B cell (primary cell): ENCODE measurements around the gene PREX1. TPM values are rescaled to one million over a fixed set of nuclear protein-coding genes. Genes with fewer than 3 reads are reported as not detected.

ENCODE experiments used
- ATAC-seq: fragments of 200-7000 bp; cut with Tn5 transposase; one replicate; pipeline ENCODE4 v1.10.0; 2021; ENCODE audit warnings: low read depth, mild to moderate bottlenecking, moderate number of reproducible peaks, moderate library complexity
- CTCF ChIA-PET: fragments of 350-600 bp; sonication (Branson Sonifier 250); formaldehyde crosslinking; loops from one replicate; lab custom pipeline; 2021; ENCODE audit warnings: antibody characterized with exemption, inconsistent platforms; lab: Charles Lee
- POLR2A ChIA-PET: fragments of 350-600 bp; sonication (Branson Sonifier 250); formaldehyde crosslinking; loops from one replicate; lab custom pipeline; 2021; ENCODE audit warnings: antibody characterized with exemption; lab: Charles Lee
- DNase-seq: peaks from one replicate; pipeline ENCODE4 v3.0.0; 2013
- H2AFZ ChIP-seq: 2 replicates; pipeline ENCODE4 v1.6.1; 2012; ENCODE audit warnings: mild to moderate bottlenecking, low read depth, low read length; ENCODE audit not compliant: insufficient read depth, poor library complexity, severe bottlenecking
- H3K27ac ChIP-seq, 2 donors: 1 replicate in 1 of 2; 2 replicates in 1 of 2; pipeline ENCODE4 v1.5.1; 2012 to 2013; ENCODE audit warnings: low read length in 2 of 2, mild to moderate bottlenecking in 2 of 2, moderate library complexity in 1 of 2
- H3K27me3 ChIP-seq, 4 experiments: fragments of 200-600 bp in 1 of 4; sonication (generic) in 1 of 4; replicated peaks in 1 of 4; 1 replicate in 2 of 4; 2 replicates in 2 of 4; pipeline versions ENCODE4 v1.6.1 to v1.7.0; 2013 to 2016; ENCODE audit warnings: low read length in 3 of 4, mild to moderate bottlenecking in 2 of 4, mixed read lengths in 1 of 4, moderate library complexity in 1 of 4; ENCODE audit not compliant: insufficient read depth in 4 of 4, control insufficient read depth in 3 of 4; ENCODE audit errors: control extremely low read depth in 1 of 4
- H3K36me3 ChIP-seq, 2 experiments: replicated peaks in 1 of 2; 1 replicate in 1 of 2; 2 replicates in 1 of 2; pipeline versions ENCODE4 v1.6.1 to v1.7.1; 2013; ENCODE audit warnings: low read length in 1 of 2; ENCODE audit not compliant: insufficient read depth in 2 of 2, control insufficient read depth in 1 of 2; ENCODE audit errors: control extremely low read depth in 1 of 2, extremely low read depth in 1 of 2
- H3K4me1 ChIP-seq, 2 donors: fragments of 200-600 bp in 1 of 2; sonication (generic) in 1 of 2; 1 replicate in 1 of 2; 2 replicates in 1 of 2; pipeline versions ENCODE4 v1.5.1 to v1.6.1; 2013 to 2017; ENCODE audit warnings: low read length in 2 of 2; ENCODE audit not compliant: control insufficient read depth in 2 of 2, insufficient read depth in 2 of 2
- H3K4me2 ChIP-seq: replicated peaks from 2 replicates; pipeline ENCODE3; 2012; ENCODE audit warnings: mild to moderate bottlenecking, low read depth, low read length; ENCODE audit not compliant: poor library complexity, severe bottlenecking
- H3K4me3 ChIP-seq, 5 experiments: fragments of 200-600 bp in 1 of 5; sonication (generic) in 1 of 5; 1 replicate in 3 of 5; 2 replicates in 2 of 5; pipeline versions ENCODE4 v1.5.1 to v1.7.0; 2011 to 2016; ENCODE audit warnings: low read length in 4 of 5, mild to moderate bottlenecking in 4 of 5, low read depth in 2 of 5, control low read depth in 1 of 5, moderate library complexity in 1 of 5; ENCODE audit not compliant: insufficient read depth in 1 of 5; ENCODE audit errors: control extremely low read depth in 1 of 5, extremely low read depth in 1 of 5
- H3K79me2 ChIP-seq: fragments of 200-600 bp; sonication (generic); one replicate; pipeline ENCODE4 v1.6.0; 2016; ENCODE audit warnings: low read length; ENCODE audit not compliant: control insufficient read depth, insufficient read depth
- H3K9ac ChIP-seq: fragments of 200-600 bp; sonication (generic); 2 replicates; pipeline ENCODE4 v1.6.1; 2017; ENCODE audit warnings: mild to moderate bottlenecking, low read length, moderate library complexity
- H3K9me3 ChIP-seq, 3 donors: one replicate each; pipeline versions ENCODE4 v1.6.1 to v1.7.1; 2013; ENCODE audit warnings: low read length in 2 of 3; ENCODE audit not compliant: control insufficient read depth in 2 of 3, insufficient read depth in 1 of 3; ENCODE audit errors: control extremely low read depth in 1 of 3
- H4K20me1 ChIP-seq: 2 replicates; pipeline ENCODE4 v1.6.0; 2012; ENCODE audit warnings: mild to moderate bottlenecking, low read length; ENCODE audit not compliant: insufficient read depth, control insufficient read depth, poor library complexity, severe bottlenecking
- H3K27ac Mint-ChIP-seq: one replicate; pipeline ENCODE4 v1.8.0; 2021; ENCODE audit warnings: mixed read lengths
- H3K27me3 Mint-ChIP-seq: one replicate; pipeline ENCODE4 v1.8.0; 2021; ENCODE audit warnings: mixed read lengths
- H3K4me1 Mint-ChIP-seq: one replicate; pipeline ENCODE4 v1.8.0; 2021; ENCODE audit warnings: mixed read lengths
- H3K4me3 Mint-ChIP-seq: one replicate; pipeline ENCODE4 v1.8.0; 2021; ENCODE audit warnings: mixed read lengths
- H3K9me3 Mint-ChIP-seq: one replicate; pipeline ENCODE4 v1.8.0; 2022; ENCODE audit warnings: mixed read lengths; ENCODE audit not compliant: insufficient read depth
- CTCF ChIP-seq: fragments of 200-600 bp; IDR thresholded peaks from one replicate; pipeline ENCODE4 v1.8.0; 2022; ENCODE audit warnings: antibody characterized with exemption, mild to moderate bottlenecking
- EZH2 ChIP-seq: IDR thresholded peaks from 2 replicates; pipeline ENCODE4 v1.6.1; 2012; ENCODE audit warnings: borderline replicate concordance, low read depth, mild to moderate bottlenecking, moderate library complexity, low read length; ENCODE audit not compliant: insufficient read depth, poor library complexity, severe bottlenecking
- WGBS: methylation state at CpG from one replicate; pipeline ENCODE4 v1.1.5; 2013; ENCODE audit warnings: missing lambda C conversion rate; ENCODE audit not compliant: insufficient coverage; 5-methylcytosine and 5-hydroxymethylcytosine counted together
- intact Hi-C: fragments of 100-400 bp; cut with micrococcal nuclease; formaldehyde crosslinking; loops from one replicate; pipeline ENCODE4 v1.10.0; 2022
- polyA plus RNA-seq: library from polyadenylated mRNA; depleted of rRNA; stranded (reverse); fragments of >200 nt; gene quantifications from 2 replicates; pipeline ENCODE4 v1.2.3, GENCODE V29; 2012
- total RNA-seq, 2 donors: library from RNA; stranded (reverse); fragments of 120-200 nt in 1 of 2; gene quantifications; 1 replicate in 1 of 2; 2 replicates in 1 of 2; pipeline versions ENCODE4 v1.2.3 to v1.2.4, GENCODE V29; 2013 to 2022

Gene PREX1
- total and polyA plus RNA-seq, 2 donors (not counting 1 experiment from before 2014, with no cell fraction given), result 79.1 to 99.4 TPM

- H3K27me3 Mint-ChIP-seq, result no peaks in the 10 kb centered on the region
- H3K4me3 ChIP-seq, result no peak overlapping the region
- CTCF ChIA-PET, result interaction anchor here (1.7 kb wide), 1 partner anchor 14 kb away, joined by 3 read pairs; no protein-coding TSS in a partner anchor
- POLR2A ChIA-PET, result interaction anchor here (0.9 kb wide), 1 partner anchor 15 kb away, joined by 3 read pairs; no protein-coding TSS in a partner anchor
- DNase-seq, result no peak
- intact Hi-C loops, result no loop called here
- no peak overlapping the region for H3K27ac Mint-ChIP-seq
- H3K4me1 ChIP-seq, result peaks cover 22 to 68% of the 10 kb centered on the region in 2 donors
- H3K79me2 ChIP-seq, result peaks cover 100% of the 10 kb centered on the region
- no peak overlapping the region for H3K4me3 Mint-ChIP-seq
- ATAC-seq, result no peak
- H3K9ac ChIP-seq, result no peak overlapping the region
- peaks cover 100% of the 10 kb centered on the region for H4K20me1 ChIP-seq
- no peak for TF ChIP-seq EZH2
- TF ChIP-seq CTCF, result no peak
- peaks cover 78% of the 10 kb centered on the region for H3K4me1 Mint-ChIP-seq
- peaks cover 0 to 31% of the 10 kb centered on the region in 2 experiments for H3K36me3 ChIP-seq
- peaks cover 0 to 19% (median 10%) of the 10 kb centered on the region in 3 donors for H3K9me3 ChIP-seq
- no peaks in the 10 kb centered on the region for H3K9me3 Mint-ChIP-seq
- H3K4me2 ChIP-seq, result no peak overlapping the region
- H2AFZ ChIP-seq, result no peak overlapping the region
- no peak overlapping the region for H3K27ac ChIP-seq
- H3K27me3 ChIP-seq, result no peaks in the 10 kb centered on the region
- 66% methylated on average over 8 of the region's 10 CpGs for WGBS
Measured at GRCh38 chr20:48803176-48804053, 24.4 kb downstream of the PREX1 start.

- TF ChIP-seq CTCF (no peak), EZH2 (no peak)
- Mint-ChIP-seq H3K27me3 (no peaks in the 10 kb centered on the region), H3K27ac (peak overlapping the region; percentile 17), H3K9me3 (no peaks in the 10 kb centered on the region), H3K4me1 (peaks cover 84% of the 10 kb centered on the region), H3K4me3 (no peak overlapping the region)
- no peak for ATAC-seq
- H3K9me3 ChIP-seq, result peaks cover 0 to 12% (median 8%) of the 10 kb centered on the region in 3 donors
- H3K4me3 ChIP-seq, result no peak overlapping the region
- intact Hi-C loops, result no loop called here
- ChIA-PET POLR2A (interaction anchor here (0.9 kb wide), 1 partner anchor 14 kb away, joined by 3 read pairs; no protein-coding TSS in a partner anchor), CTCF (interaction anchor here (1.3 to 2.8 kb wide), 2 partner anchors 11 to 88 kb away, joined by 4 to 12 read pairs; no protein-coding TSS in a partner anchor)
- peaks cover 100% of the 10 kb centered on the region for H3K79me2 ChIP-seq
- no peaks in the 10 kb centered on the region for H3K27me3 ChIP-seq
- 96% methylated on average over 6 of the region's 7 CpGs for whole genome bisulfite sequencing
- no peak for DNase-seq
- H2AFZ ChIP-seq, result no peak overlapping the region
- H3K4me2 ChIP-seq, result no peak overlapping the region
- peaks cover 0 to 34% of the 10 kb centered on the region in 2 experiments for H3K36me3 ChIP-seq
- H4K20me1 ChIP-seq, result peaks cover 100% of the 10 kb centered on the region
- no peak overlapping the region for H3K9ac ChIP-seq
- no peak overlapping the region for H3K27ac ChIP-seq
- peaks cover 30 to 76% of the 10 kb centered on the region in 2 donors for H3K4me1 ChIP-seq
Measured at GRCh38 chr20:48802647-48803046, 25.2 kb downstream of the PREX1 start.
